Endothelial cell of umbilical vein (primary cell): Measurements from ENCODE around the gene AP1G1. TPM values are rescaled to one million over a fixed set of nuclear protein-coding genes. Genes with fewer than 3 reads are reported as not detected.

ENCODE experiments used
- BruUV-seq: library from RNA; stranded (reverse); fragments of 400-500 nt; replicated peaks from 2 replicates; lab custom pipeline; 2021; lab: Mats Ljungman, UMichigan
- CTCF ChIA-PET: fragments of 300-600, 350-600 bp; sonication (Branson Sonifier 250); formaldehyde crosslinking; loops from one replicate; lab custom pipeline; 2021; ENCODE audit warnings: antibody characterized with exemption, inconsistent platforms; lab: Charles Lee
- POLR2A ChIA-PET: fragments of 300-600, 350-600 bp; sonication (Branson Sonifier 250); formaldehyde crosslinking; loops from one replicate; lab custom pipeline; 2021; ENCODE audit warnings: antibody characterized with exemption, inconsistent platforms; lab: Charles Lee
- DNase-seq: peaks from one replicate; pipeline ENCODE4 v3.0.0-alpha.2; 2011; ENCODE audit warnings: low read depth, low spot score
- FAIRE-seq: peaks from 2 replicates; lab custom pipeline; 2011; peaks lifted over from hg19 to GRCh38; lab: Jason Lieb, UNC
- H2AFZ ChIP-seq: 2 replicates; pipeline ENCODE4 v1.6.0; 2012; ENCODE audit warnings: low read depth, low read length, control low read depth, inconsistent platforms
- H3K27ac ChIP-seq: 2 replicates; pipeline ENCODE4 v1.5.1; 2011; ENCODE audit warnings: low read depth, mild to moderate bottlenecking, control low read depth, low read length, moderate library complexity; ENCODE audit not compliant: insufficient read depth
- H3K27me3 ChIP-seq, 2 experiments: 2 replicates each; pipeline versions ENCODE4 v1.6.0 to v1.6.1; 2011; ENCODE audit warnings: low read length in 2 of 2, mixed read lengths in 1 of 2; ENCODE audit not compliant: control insufficient read depth in 2 of 2, insufficient read depth in 2 of 2
- H3K36me3 ChIP-seq, 2 experiments: 2 replicates in 1 of 2; 3 replicates in 1 of 2; pipeline ENCODE4 v1.5.1; 2011; ENCODE audit warnings: low read length in 2 of 2, mild to moderate bottlenecking in 1 of 2, moderate library complexity in 1 of 2; ENCODE audit not compliant: control insufficient read depth in 2 of 2, insufficient read depth in 2 of 2; ENCODE audit errors: extremely low read depth in 1 of 2
- H3K4me1 ChIP-seq: 3 replicates; pipeline ENCODE4 v1.5.1; 2011; ENCODE audit warnings: mild to moderate bottlenecking, low read length; ENCODE audit not compliant: control insufficient read depth, insufficient read depth; ENCODE audit errors: extremely low read depth
- H3K4me2 ChIP-seq: 2 replicates; pipeline ENCODE4 v1.6.1; 2011; ENCODE audit warnings: low read length, control low read depth, mixed read lengths; ENCODE audit not compliant: insufficient read depth
- H3K4me3 ChIP-seq, 3 experiments: fragments of 200-600 bp in 1 of 3; sonication (generic), shearing (Covaris generic) in 1 of 3; replicated peaks in 1 of 3; 2 replicates each; pipeline ENCODE4 v1.5.1; 2011 to 2016; ENCODE audit warnings: control low read depth in 3 of 3, low read length in 3 of 3, mild to moderate bottlenecking in 2 of 3, inconsistent platforms in 1 of 3, low read depth in 1 of 3, moderate library complexity in 1 of 3; ENCODE audit not compliant: insufficient read depth in 1 of 3
- H3K79me2 ChIP-seq: 2 replicates; pipeline ENCODE4 v1.6.0; 2012; ENCODE audit warnings: low read length, inconsistent platforms; ENCODE audit not compliant: control insufficient read depth, insufficient read depth
- H3K9ac ChIP-seq: replicated peaks from 2 replicates; pipeline ENCODE3; 2011; ENCODE audit warnings: low read length, control low read depth; ENCODE audit not compliant: insufficient read depth; ENCODE audit errors: extremely low read depth
- H3K9me1 ChIP-seq: replicated peaks from 3 replicates; pipeline ENCODE4 v1.6.0; 2011; ENCODE audit warnings: mild to moderate bottlenecking, low read length; ENCODE audit not compliant: control insufficient read depth, insufficient read depth; ENCODE audit errors: extremely low read depth
- H3K9me3 ChIP-seq: replicated peaks from 2 replicates; pipeline ENCODE4 v1.5.1; 2012; ENCODE audit warnings: low read length, inconsistent platforms; ENCODE audit not compliant: control insufficient read depth, insufficient read depth
- H4K20me1 ChIP-seq: replicated peaks from 2 replicates; pipeline ENCODE3; 2011; ENCODE audit warnings: mild to moderate bottlenecking, low read length; ENCODE audit not compliant: control insufficient read depth, insufficient read depth; ENCODE audit errors: extremely low read depth
- EZH2 ChIP-seq: IDR thresholded peaks from 2 replicates; pipeline ENCODE4 v1.6.1; 2012; ENCODE audit warnings: borderline replicate concordance, low read depth, mild to moderate bottlenecking, moderate library complexity, low read length, inconsistent platforms; ENCODE audit not compliant: severe bottlenecking
- FOS ChIP-seq: IDR thresholded peaks from 2 replicates; pipeline ENCODE4 v1.6.1; 2011; ENCODE audit warnings: mild to moderate bottlenecking, low read length, moderate library complexity, borderline replicate concordance; ENCODE audit not compliant: insufficient read depth
- GATA2 ChIP-seq: IDR thresholded peaks from 2 replicates; pipeline ENCODE4 v1.7.0; 2011; ENCODE audit warnings: low read depth, mild to moderate bottlenecking, moderate library complexity, mixed read lengths, low read length; ENCODE audit not compliant: insufficient read length, insufficient read depth
- JUN ChIP-seq: IDR thresholded peaks from 2 replicates; pipeline ENCODE4 v1.6.1; 2011; ENCODE audit warnings: borderline replicate concordance, low read depth; ENCODE audit not compliant: insufficient read length, insufficient read depth
- MAX ChIP-seq: IDR thresholded peaks from 2 replicates; pipeline ENCODE4 v1.6.1; 2011; ENCODE audit not compliant: insufficient read depth, insufficient read length
- MYC ChIP-seq: IDR thresholded peaks from one replicate; pipeline ENCODE4 v1.6.1; 2011; ENCODE audit warnings: mild to moderate bottlenecking, low read depth, low read length
- POLR2A ChIP-seq: IDR thresholded peaks from 2 replicates; pipeline ENCODE4 v1.6.1; 2012; ENCODE audit warnings: low read depth, mild to moderate bottlenecking, control low read depth, low read length
- POLR2AphosphoS5 ChIP-seq: IDR thresholded peaks from 2 replicates; pipeline ENCODE4 v1.6.1; 2012; ENCODE audit warnings: low read depth, mild to moderate bottlenecking, control low read depth, low read length, moderate library complexity; ENCODE audit not compliant: insufficient read depth
- dilution Hi-C: fragments of 300-500 bp; cut with MboI; formaldehyde crosslinking; loops from one replicate; pipeline ENCODE4 v1.15.0; 2019; ENCODE audit warnings: low sequenced_read_pairs; ENCODE audit not compliant: extremely low pct_ligation_motif_present
- intact Hi-C: fragments of 100-400 bp; cut with micrococcal nuclease; formaldehyde crosslinking; loops from one replicate; pipeline ENCODE4 v1.10.0; 2022
- polyA plus RNA-seq, 4 experiments: library from polyadenylated mRNA; depleted of rRNA in 3 of 4; stranded (reverse) in 3 of 4; unstranded in 1 of 4; fragments of >200 nt; gene quantifications; 2 replicates each; pipeline versions ENCODE4 v1.2.1 to v1.2.3, GENCODE V29; 2011 to 2012; ENCODE audit warnings: missing spikeins in 1 of 4
- total RNA-seq: library from RNA; stranded (reverse); gene quantifications from 2 replicates; pipeline ENCODE4 v1.2.3, GENCODE V29; 2021
- TF ChIP-seq, protein P1 (sequence below), 2 donors: IDR thresholded peaks; 1 replicate in 1 of 2; 2 replicates in 1 of 2; pipeline ENCODE4 v1.5.1; 2011; ENCODE audit warnings: low read length in 2 of 2, mild to moderate bottlenecking in 2 of 2, moderate library complexity in 2 of 2, control low read depth in 1 of 2, inconsistent platforms in 1 of 2, low read depth in 1 of 2; ENCODE audit not compliant: insufficient read depth in 1 of 2; ENCODE audit errors: extremely low read depth in 1 of 2

AP1G1 gene
- total and polyA plus RNA-seq, 2 donors (not counting 3 experiments of a cell fraction or from before 2014, with no cell fraction given): 57.4 to 85.3 TPM

- no peak overlapping the region for H3K4me2 ChIP-seq
- CTCF ChIA-PET: interaction anchor here (0.6 to 1.4 kb wide), 6 partner anchors 14 to 167 kb away, joined by 3 to 4 read pairs (median 3); no protein-coding TSS in a partner anchor
- H3K9me1 ChIP-seq: no peaks in the 10 kb centered on the region
- no peak for DNase-seq
- H3K4me1 ChIP-seq: no peaks in the 10 kb centered on the region
- no peaks in the 10 kb centered on the region for H3K36me3 ChIP-seq
- no peak overlapping the region for H3K27ac ChIP-seq
- intact Hi-C loops: loop anchor here (5.0 kb wide), 1 partner anchor 167 kb away; no protein-coding TSS in a partner anchor
- no peak for FAIRE-seq
- H3K9ac ChIP-seq: no peak overlapping the region
- H3K79me2 ChIP-seq: peaks cover 93% of the 10 kb centered on the region
- dilution Hi-C loops: no loop called here
- no peak overlapping the region for H3K4me3 ChIP-seq
- no TSS peak for BruUV-seq
- H2AFZ ChIP-seq: no peak overlapping the region
- no peaks in the 10 kb centered on the region for H3K9me3 ChIP-seq
- TF ChIP-seq JUN (no peak), FOS (no peak), GATA2 (no peak), MAX (no peak), POLR2A (no peak), POLR2AphosphoS5 (no peak), MYC (no peak), EZH2 (no peak)
- TF ChIP-seq, protein P1, sequence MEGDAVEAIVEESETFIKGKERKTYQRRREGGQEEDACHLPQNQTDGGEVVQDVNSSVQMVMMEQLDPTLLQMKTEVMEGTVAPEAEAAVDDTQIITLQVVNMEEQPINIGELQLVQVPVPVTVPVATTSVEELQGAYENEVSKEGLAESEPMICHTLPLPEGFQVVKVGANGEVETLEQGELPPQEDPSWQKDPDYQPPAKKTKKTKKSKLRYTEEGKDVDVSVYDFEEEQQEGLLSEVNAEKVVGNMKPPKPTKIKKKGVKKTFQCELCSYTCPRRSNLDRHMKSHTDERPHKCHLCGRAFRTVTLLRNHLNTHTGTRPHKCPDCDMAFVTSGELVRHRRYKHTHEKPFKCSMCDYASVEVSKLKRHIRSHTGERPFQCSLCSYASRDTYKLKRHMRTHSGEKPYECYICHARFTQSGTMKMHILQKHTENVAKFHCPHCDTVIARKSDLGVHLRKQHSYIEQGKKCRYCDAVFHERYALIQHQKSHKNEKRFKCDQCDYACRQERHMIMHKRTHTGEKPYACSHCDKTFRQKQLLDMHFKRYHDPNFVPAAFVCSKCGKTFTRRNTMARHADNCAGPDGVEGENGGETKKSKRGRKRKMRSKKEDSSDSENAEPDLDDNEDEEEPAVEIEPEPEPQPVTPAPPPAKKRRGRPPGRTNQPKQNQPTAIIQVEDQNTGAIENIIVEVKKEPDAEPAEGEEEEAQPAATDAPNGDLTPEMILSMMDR (IDR thresholded peaks at IDR 0.05; ENCODE audit: extremely low read depth in 1 of 2, insufficient read depth in 1 of 2, low read depth in 1 of 2, low read length in 2 of 2): no peak
- H4K20me1 ChIP-seq: peaks cover 12% of the 10 kb centered on the region
- no peaks in the 10 kb centered on the region for H3K27me3 ChIP-seq
- POLR2A ChIA-PET: no interaction called here
These were observed 13.7 kb downstream of the AP1G1 start for GRCh38 chr16:71794943-71795342.
